NCI-H2196 (cell line): Measurements from ENCODE around the gene HHAT.
A peak's percentile ranks its signal among the peaks of the same experiment; 100 is the strongest.

ENCODE experiments used
- DNase-seq: peaks from one replicate; lab custom pipeline; 2025; ENCODE audit not compliant: unreplicated experiment; lab: John Stamatoyannopoulos, UW

The HHAT gene

GRCh38 chr1:210437111-210437510 is 108.4 kb downstream of the HHAT start:
- no peak for DNase-seq

GRCh38 chr1:210437781-210438180 is 109.1 kb downstream of the HHAT start:
- DNase-seq: no peak

- DNase-seq: no peak
Observed at GRCh38 chr1:210438928-210439841, 110.5 kb downstream of the HHAT start.

- DNase-seq: no peak
Observed at GRCh38 chr1:210440081-210440480, 111.4 kb downstream of the HHAT start.

- DNase-seq: no peak
Observed at GRCh38 chr1:210441028-210441427, 112.3 kb downstream of the HHAT start.

GRCh38 chr1:210445485-210445884 is 116.8 kb downstream of the HHAT start:
- DNase-seq: no peak

- DNase-seq: no peak
Observed at GRCh38 chr1:210445931-210446330, 117.2 kb downstream of the HHAT start.

- no peak for DNase-seq
Observed at GRCh38 chr1:210446479-210446878, 117.8 kb downstream of the HHAT start.

GRCh38 chr1:210447456-210448057 is 118.9 kb downstream of the HHAT start:
- no peak for DNase-seq

GRCh38 chr1:210448297-210448892 is 119.7 kb downstream of the HHAT start:
- DNase-seq: peak; percentile 42

- DNase-seq: no peak
Observed at GRCh38 chr1:210455840-210456603, 127.3 kb downstream of the HHAT start.

- no peak for DNase-seq
Observed at GRCh38 chr1:210456731-210457255, 128.1 kb downstream of the HHAT start.

- DNase-seq: no peak
Observed at GRCh38 chr1:210457568-210457967, 128.9 kb downstream of the HHAT start.

GRCh38 chr1:210464519-210465039 is 135.9 kb downstream of the HHAT start:
- DNase-seq: peak; percentile 91

- no peak for DNase-seq
Observed at GRCh38 chr1:210465150-210465549, 136.4 kb downstream of the HHAT start.

- DNase-seq: no peak
Observed at GRCh38 chr1:210467440-210468043, 138.8 kb downstream of the HHAT start.

GRCh38 chr1:210469441-210469840 is 140.7 kb downstream of the HHAT start:
- no peak for DNase-seq

GRCh38 chr1:210475321-210475720 is 146.6 kb downstream of the HHAT start:
- no peak for DNase-seq

- DNase-seq: no peak
Observed at GRCh38 chr1:210475806-210476205, 147.1 kb downstream of the HHAT start.

GRCh38 chr1:210476730-210477129 is 148.0 kb downstream of the HHAT start:
- no peak for DNase-seq
